Measurements from ENCODE around the gene SNURF.

The SNURF gene

GRCh38 chr15:24986653-24987052 is 31.9 kb downstream of the SNURF start:
- ATAC-seq, result no peak
- TF ChIP-seq BACH2 (CRISPR knock-in tag; IDR thresholded peaks at IDR 0.05; ENCODE audit: borderline replicate concordance) (no peak), ZNF8 (CRISPR knock-in tag; IDR thresholded peaks at IDR 0.05) (no peak), ZFP3 (CRISPR knock-in tag; IDR thresholded peaks at IDR 0.05) (no peak), RARB (CRISPR knock-in tag; IDR thresholded peaks at IDR 0.05) (no peak), SNAI2 (CRISPR knock-in tag; IDR thresholded peaks at IDR 0.05) (no peak), ZNF565 (CRISPR knock-in tag; conservative IDR thresholded peaks at IDR 0.05; ENCODE audit: low read depth) (no peak), CSDC2 (CRISPR knock-in tag; IDR thresholded peaks at IDR 0.05) (no peak), ARNTL (CRISPR knock-in tag; IDR thresholded peaks at IDR 0.05; ENCODE audit: borderline replicate concordance, low read depth) (no peak), OSR1 (CRISPR knock-in tag; IDR thresholded peaks at IDR 0.05) (no peak), CSRNP3 (CRISPR knock-in tag; IDR thresholded peaks at IDR 0.05) (no peak), ZC3H10 (CRISPR knock-in tag; IDR thresholded peaks at IDR 0.05) (no peak), ZFP30 (CRISPR knock-in tag; IDR thresholded peaks at IDR 0.05) (no peak), CREB5 (CRISPR knock-in tag; IDR thresholded peaks at IDR 0.05; ENCODE audit: low read depth) (no peak), ISL1 (CRISPR knock-in tag; IDR thresholded peaks at IDR 0.05) (no peak), GLIS3 (CRISPR knock-in tag; IDR thresholded peaks at IDR 0.05) (no peak), ESRRG (CRISPR knock-in tag; IDR thresholded peaks at IDR 0.05) (no peak)
- TF ChIP-seq, protein P1, sequence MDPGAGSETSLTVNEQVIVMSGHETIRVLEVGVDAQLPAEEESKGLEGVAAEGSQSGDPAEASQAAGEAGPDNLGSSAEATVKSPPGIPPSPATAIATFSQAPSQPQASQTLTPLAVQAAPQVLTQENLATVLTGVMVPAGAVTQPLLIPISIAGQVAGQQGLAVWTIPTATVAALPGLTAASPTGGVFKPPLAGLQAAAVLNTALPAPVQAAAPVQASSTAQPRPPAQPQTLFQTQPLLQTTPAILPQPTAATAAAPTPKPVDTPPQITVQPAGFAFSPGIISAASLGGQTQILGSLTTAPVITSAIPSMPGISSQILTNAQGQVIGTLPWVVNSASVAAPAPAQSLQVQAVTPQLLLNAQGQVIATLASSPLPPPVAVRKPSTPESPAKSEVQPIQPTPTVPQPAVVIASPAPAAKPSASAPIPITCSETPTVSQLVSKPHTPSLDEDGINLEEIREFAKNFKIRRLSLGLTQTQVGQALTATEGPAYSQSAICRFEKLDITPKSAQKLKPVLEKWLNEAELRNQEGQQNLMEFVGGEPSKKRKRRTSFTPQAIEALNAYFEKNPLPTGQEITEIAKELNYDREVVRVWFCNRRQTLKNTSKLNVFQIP (CRISPR knock-in tag; IDR thresholded peaks at IDR 0.05; ENCODE audit: borderline replicate concordance, low read depth), result no peak
- TF ChIP-seq, protein P2, sequence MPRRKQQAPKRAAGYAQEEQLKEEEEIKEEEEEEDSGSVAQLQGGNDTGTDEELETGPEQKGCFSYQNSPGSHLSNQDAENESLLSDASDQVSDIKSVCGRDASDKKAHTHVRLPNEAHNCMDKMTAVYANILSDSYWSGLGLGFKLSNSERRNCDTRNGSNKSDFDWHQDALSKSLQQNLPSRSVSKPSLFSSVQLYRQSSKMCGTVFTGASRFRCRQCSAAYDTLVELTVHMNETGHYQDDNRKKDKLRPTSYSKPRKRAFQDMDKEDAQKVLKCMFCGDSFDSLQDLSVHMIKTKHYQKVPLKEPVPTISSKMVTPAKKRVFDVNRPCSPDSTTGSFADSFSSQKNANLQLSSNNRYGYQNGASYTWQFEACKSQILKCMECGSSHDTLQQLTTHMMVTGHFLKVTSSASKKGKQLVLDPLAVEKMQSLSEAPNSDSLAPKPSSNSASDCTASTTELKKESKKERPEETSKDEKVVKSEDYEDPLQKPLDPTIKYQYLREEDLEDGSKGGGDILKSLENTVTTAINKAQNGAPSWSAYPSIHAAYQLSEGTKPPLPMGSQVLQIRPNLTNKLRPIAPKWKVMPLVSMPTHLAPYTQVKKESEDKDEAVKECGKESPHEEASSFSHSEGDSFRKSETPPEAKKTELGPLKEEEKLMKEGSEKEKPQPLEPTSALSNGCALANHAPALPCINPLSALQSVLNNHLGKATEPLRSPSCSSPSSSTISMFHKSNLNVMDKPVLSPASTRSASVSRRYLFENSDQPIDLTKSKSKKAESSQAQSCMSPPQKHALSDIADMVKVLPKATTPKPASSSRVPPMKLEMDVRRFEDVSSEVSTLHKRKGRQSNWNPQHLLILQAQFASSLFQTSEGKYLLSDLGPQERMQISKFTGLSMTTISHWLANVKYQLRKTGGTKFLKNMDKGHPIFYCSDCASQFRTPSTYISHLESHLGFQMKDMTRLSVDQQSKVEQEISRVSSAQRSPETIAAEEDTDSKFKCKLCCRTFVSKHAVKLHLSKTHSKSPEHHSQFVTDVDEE (CRISPR knock-in tag; IDR thresholded peaks at IDR 0.05), result no peak
